Chondrocyte (in vitro differentiated cells): Measurements from ENCODE around the gene CLRN1. TPM values are rescaled to one million over a fixed set of nuclear protein-coding genes. Genes with fewer than 3 reads are reported as not detected.

Experiments
- DNase-seq: peaks from one replicate; pipeline ENCODE4 v3.0.0; 2021; ENCODE audit warnings: mixed read lengths, low spot score
- H3K27ac Mint-ChIP-seq: one replicate; pipeline ENCODE4 v1.8.0; 2021; ENCODE audit warnings: mild to moderate bottlenecking, moderate library complexity, mixed read lengths; ENCODE audit not compliant: unreplicated experiment
- H3K27me3 Mint-ChIP-seq: 2 replicates; pipeline ENCODE4 v1.8.0; 2021; ENCODE audit warnings: low read depth, mixed read lengths
- H3K36me3 Mint-ChIP-seq: 2 replicates; pipeline ENCODE4 v1.8.0; 2021; ENCODE audit warnings: low read depth, mixed read lengths
- H3K4me1 Mint-ChIP-seq: 2 replicates; pipeline ENCODE4 v1.8.0; 2021; ENCODE audit warnings: low read depth, mild to moderate bottlenecking, mixed read lengths
- H3K4me3 Mint-ChIP-seq: one replicate; pipeline ENCODE4 v1.8.0; 2021; ENCODE audit warnings: mild to moderate bottlenecking, moderate library complexity, mixed read lengths; ENCODE audit not compliant: unreplicated experiment
- H3K9me3 Mint-ChIP-seq: 2 replicates; pipeline ENCODE4 v1.8.0; 2021; ENCODE audit warnings: low read depth, mixed read lengths
- CTCF ChIP-seq: fragments of 200-600 bp; sonication (generic); IDR thresholded peaks from 2 replicates; pipeline ENCODE4 v1.5.0; 2021; ENCODE audit warnings: antibody characterized with exemption, mild to moderate bottlenecking, moderate library complexity
- total RNA-seq: library from RNA; stranded (reverse); gene quantifications from 3 replicates; pipeline ENCODE4 v1.2.1, GENCODE V29; 2021

CLRN1 gene
- total RNA-seq, 1 donor from 2014 or later = not detected

DNA sequence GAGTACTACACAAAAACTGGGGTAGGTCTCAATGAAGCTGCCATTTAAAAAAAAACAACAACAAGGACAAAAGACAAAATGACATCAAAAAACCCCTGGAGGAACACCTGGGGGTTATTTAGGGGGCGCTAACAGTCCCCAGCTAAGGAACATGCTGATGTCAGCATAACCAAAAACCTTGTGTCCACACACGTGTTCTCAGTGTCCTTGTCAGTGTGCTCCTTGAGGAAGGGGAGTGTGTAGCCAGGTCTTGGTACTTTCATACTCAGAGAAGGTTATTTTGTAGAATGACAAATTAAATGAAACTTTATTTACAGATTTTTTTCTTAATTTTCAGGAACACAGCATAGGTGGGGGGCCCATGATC lies 31.2 kb upstream of the CLRN1 start:
- DNase-seq = no peak
- peaks cover 10% of the 10 kb centered on the region for H3K4me1 Mint-ChIP-seq
- H3K27ac Mint-ChIP-seq = no peak overlapping the region
- peaks cover 4% of the 10 kb centered on the region for H3K27me3 Mint-ChIP-seq
- TF ChIP-seq CTCF = no peak
- H3K4me3 Mint-ChIP-seq = no peak overlapping the region
- no peaks in the 10 kb centered on the region for H3K36me3 Mint-ChIP-seq
- no peaks in the 10 kb centered on the region for H3K9me3 Mint-ChIP-seq

- H3K4me1 Mint-ChIP-seq = peaks cover 10% of the 10 kb centered on the region
- H3K36me3 Mint-ChIP-seq = no peaks in the 10 kb centered on the region
- H3K9me3 Mint-ChIP-seq = no peaks in the 10 kb centered on the region
- no peak overlapping the region for H3K27ac Mint-ChIP-seq
- H3K27me3 Mint-ChIP-seq = peaks cover 4% of the 10 kb centered on the region
- no peak for DNase-seq
- TF ChIP-seq CTCF = no peak
- no peak overlapping the region for H3K4me3 Mint-ChIP-seq
Measured at GRCh38 chr3:151003029-151003767, 30.7 kb upstream of the CLRN1 start.

DNA sequence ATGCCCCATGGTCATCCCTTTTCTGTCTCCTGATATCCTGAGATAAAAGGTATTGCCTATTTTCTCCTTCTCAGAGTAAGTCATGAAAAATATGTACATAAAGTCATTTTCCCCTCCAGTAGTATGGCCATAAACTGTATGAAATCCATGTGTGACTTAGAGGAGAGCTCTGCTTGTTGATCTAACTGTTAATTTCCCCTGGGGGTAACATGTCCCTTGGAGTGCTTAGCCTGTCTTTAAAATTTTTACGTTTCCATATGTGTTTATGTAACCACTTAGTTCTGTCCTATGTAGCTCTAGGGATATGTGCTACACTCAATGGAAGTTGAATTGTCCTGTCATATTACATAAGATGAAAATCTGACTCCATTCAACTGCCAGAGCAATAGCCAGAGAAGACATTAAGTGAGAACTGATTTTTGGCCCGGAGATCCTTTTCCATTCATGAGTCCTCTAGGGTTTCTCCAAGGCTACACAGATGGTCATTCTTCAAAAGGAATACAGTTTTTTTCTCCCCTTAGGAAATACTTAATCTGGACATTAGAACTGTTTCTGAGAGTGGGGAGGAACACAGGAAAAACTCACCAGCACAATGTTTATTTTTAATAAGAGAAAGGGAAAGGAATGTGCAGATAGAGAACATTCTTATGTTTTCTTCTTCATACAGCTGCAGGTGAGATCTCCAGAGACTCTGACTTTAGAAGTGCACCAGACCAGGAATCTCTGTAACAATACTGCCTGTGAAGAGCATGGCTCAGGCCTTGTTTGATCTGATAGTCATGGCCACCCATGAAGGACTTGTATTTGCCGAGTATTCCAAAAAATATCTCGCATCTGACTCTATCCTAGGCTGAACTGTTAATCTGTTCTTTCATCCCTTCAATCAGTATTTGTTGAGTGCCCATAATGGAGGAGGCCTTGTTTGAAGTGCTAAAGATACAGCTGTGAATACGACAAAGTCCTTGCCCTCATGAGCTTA lies 29.8 kb upstream of the CLRN1 start:
- Mint-ChIP-seq H3K27ac (no peak overlapping the region), H3K4me1 (peaks cover 10% of the 10 kb centered on the region), H3K4me3 (no peak overlapping the region), H3K27me3 (peaks cover 4% of the 10 kb centered on the region), H3K36me3 (peaks cover 2% of the 10 kb centered on the region), H3K9me3 (peaks cover 6% of the 10 kb centered on the region)
- no peak for TF ChIP-seq CTCF
- DNase-seq = no peak

- Mint-ChIP-seq H3K27me3 (peaks cover 5% of the 10 kb centered on the region), H3K4me1 (peaks cover 10% of the 10 kb centered on the region), H3K27ac (no peak overlapping the region), H3K4me3 (no peak overlapping the region), H3K9me3 (peaks cover 11% of the 10 kb centered on the region), H3K36me3 (peaks cover 3% of the 10 kb centered on the region)
- no peak for TF ChIP-seq CTCF
- DNase-seq = no peak
Measured at GRCh38 chr3:150998996-150999395, 26.5 kb upstream of the CLRN1 start.

GRCh38 chr3:150996731-150997130 lies 24.2 kb upstream of the CLRN1 start:
- no peak for TF ChIP-seq CTCF
- H3K4me3 Mint-ChIP-seq = no peak overlapping the region
- H3K36me3 Mint-ChIP-seq = peaks cover 4% of the 10 kb centered on the region
- no peak overlapping the region for H3K27ac Mint-ChIP-seq
- H3K9me3 Mint-ChIP-seq = peaks cover 18% of the 10 kb centered on the region
- peaks cover 22% of the 10 kb centered on the region for H3K27me3 Mint-ChIP-seq
- H3K4me1 Mint-ChIP-seq = no peaks in the 10 kb centered on the region
- no peak for DNase-seq
